WI38 (cell line): Measurements from ENCODE around the gene PHACTR1.
"Not testable (repeated sequence)": the region's sequence is repeated elsewhere in the genome, so short reads cannot be mapped to it uniquely, and the experiment has no call there.

Source experiments
- H3K4me3 ChIP-seq: 2 replicates; pipeline ENCODE4 v1.5.1; 2011; ENCODE audit warnings: low read depth, mild to moderate bottlenecking, control low read depth, low read length
- CTCF ChIP-seq: IDR thresholded peaks from 2 replicates; pipeline ENCODE4 v1.5.1; 2012; ENCODE audit warnings: low read depth, mild to moderate bottlenecking, control low read depth, low read length

Gene PHACTR1

GRCh38 chr6:12760911-12761310, 44.3 kb downstream of the PHACTR1 start:
- H3K4me3 ChIP-seq = no peak overlapping the region
- no peak for TF ChIP-seq CTCF

- TF ChIP-seq CTCF = no peak
- H3K4me3 ChIP-seq = no peak overlapping the region
These were observed 45.0 kb downstream of the PHACTR1 start for GRCh38 chr6:12761376-12762115.

- not testable (repeated sequence) for H3K4me3 ChIP-seq
These were observed 46.3 kb downstream of the PHACTR1 start for GRCh38 chr6:12762731-12763434.

GRCh38 chr6:12766365-12766764, 49.8 kb downstream of the PHACTR1 start:
- TF ChIP-seq CTCF = no peak
- H3K4me3 ChIP-seq = no peak overlapping the region

- no peak for TF ChIP-seq CTCF
- H3K4me3 ChIP-seq = no peak overlapping the region
These were observed 50.4 kb downstream of the PHACTR1 start for GRCh38 chr6:12767016-12767415.

GRCh38 chr6:12769556-12770256, 53.1 kb downstream of the PHACTR1 start:
- no peak for TF ChIP-seq CTCF
- no peak overlapping the region for H3K4me3 ChIP-seq

- H3K4me3 ChIP-seq = no peak overlapping the region
- no peak for TF ChIP-seq CTCF
These were observed 55.8 kb downstream of the PHACTR1 start for GRCh38 chr6:12772416-12772815.
